T-cell (primary cell): ENCODE measurements around the gene KCNJ11. TPM values are rescaled to one million over a fixed set of nuclear protein-coding genes. Genes with fewer than 3 reads are reported as not detected.

Experiments used
- ATAC-seq, 4 experiments: fragments of 200-7000 bp in 3 of 4; fragments of 150-1000 bp in 1 of 4; cut with Tn5 transposase; replicated peaks in 1 of 4; 1 replicate in 3 of 4; 2 replicates in 1 of 4; pipeline ENCODE4 v1.10.0; 2021; ENCODE audit warnings: moderate library complexity in 3 of 4, mild to moderate bottlenecking in 2 of 4, moderate number of reproducible peaks in 1 of 4
- CTCF ChIA-PET, 2 donors: fragments of 300-600 bp; sonication (Branson Sonifier 250); formaldehyde crosslinking; loops; one replicate each; lab custom pipeline; 2022; ENCODE audit warnings: antibody characterized with exemption in 2 of 2; lab: Charles Lee
- POLR2A ChIA-PET, 2 donors: fragments of 300-600 bp; sonication (Branson Sonifier 250); formaldehyde crosslinking; loops; one replicate each; lab custom pipeline; 2022; ENCODE audit warnings: antibody characterized with exemption in 2 of 2; lab: Charles Lee
- DNase-seq, 35 experiments: peaks; one replicate each; pipeline versions ENCODE4 v3.0.0 to v3.0.0-alpha.2; 2013 to 2023
- H3K27ac ChIP-seq: one replicate; pipeline ENCODE4 v1.5.1; 2013; ENCODE audit warnings: low read length
- H3K27me3 ChIP-seq, 2 experiments: replicated peaks in 1 of 2; 1 replicate in 1 of 2; 2 replicates in 1 of 2; pipeline versions ENCODE4 v1.6.1 to v1.7.0; 2013; ENCODE audit warnings: low read length in 1 of 2, mixed read lengths in 1 of 2; ENCODE audit not compliant: control insufficient read depth in 2 of 2, insufficient read depth in 2 of 2; ENCODE audit errors: extremely low read depth in 1 of 2
- H3K36me3 ChIP-seq, 2 donors: 1 replicate in 1 of 2; 2 replicates in 1 of 2; pipeline versions ENCODE4 v1.6.1 to v1.7.0; 2013; ENCODE audit warnings: low read length in 1 of 2; ENCODE audit not compliant: control insufficient read depth in 2 of 2, insufficient read depth in 1 of 2; ENCODE audit errors: extremely low read depth in 1 of 2
- H3K4me1 ChIP-seq, 2 experiments: 1 replicate in 1 of 2; 2 replicates in 1 of 2; pipeline versions ENCODE4 v1.6.1 to v1.7.0; 2013; ENCODE audit warnings: low read length in 2 of 2, mixed read lengths in 1 of 2; ENCODE audit not compliant: insufficient read depth in 2 of 2, control insufficient read depth in 1 of 2; ENCODE audit errors: extremely low read depth in 1 of 2
- H3K4me3 ChIP-seq, 2 donors: 1 replicate in 1 of 2; 2 replicates in 1 of 2; pipeline versions ENCODE4 v1.5.1 to v1.7.0; 2013; ENCODE audit warnings: mild to moderate bottlenecking in 2 of 2, low read length in 1 of 2, moderate library complexity in 1 of 2; ENCODE audit not compliant: control insufficient read depth in 1 of 2; ENCODE audit errors: extremely low read depth in 1 of 2
- H3K9me3 ChIP-seq: 2 replicates; pipeline ENCODE4 v1.7.0; 2013
- H3K27ac Mint-ChIP-seq, 2 donors: one replicate each; pipeline ENCODE4 v1.8.0; 2020 to 2021; ENCODE audit warnings: mild to moderate bottlenecking in 2 of 2, mixed read lengths in 2 of 2
- H3K27me3 Mint-ChIP-seq, 2 donors: one replicate each; pipeline ENCODE4 v1.8.0; 2021 to 2022; ENCODE audit warnings: mixed read lengths in 2 of 2
- H3K36me3 Mint-ChIP-seq: one replicate; pipeline ENCODE4 v1.8.0; 2021; ENCODE audit warnings: mixed read lengths
- H3K4me1 Mint-ChIP-seq, 3 donors: one replicate each; pipeline ENCODE4 v1.8.0; 2020 to 2022; ENCODE audit warnings: mixed read lengths in 3 of 3, mild to moderate bottlenecking in 1 of 3
- H3K4me3 Mint-ChIP-seq, 3 donors: one replicate each; pipeline ENCODE4 v1.8.0; 2020 to 2022; ENCODE audit warnings: mild to moderate bottlenecking in 3 of 3, mixed read lengths in 3 of 3, moderate library complexity in 3 of 3
- H3K9me3 Mint-ChIP-seq, 3 donors: one replicate each; pipeline ENCODE4 v1.8.0; 2020 to 2022; ENCODE audit warnings: mixed read lengths in 3 of 3
- WGBS: methylation state at CpG from one replicate; pipeline ENCODE4 v1.1.5; 2013; ENCODE audit warnings: missing lambda C conversion rate; ENCODE audit not compliant: insufficient coverage; 5-methylcytosine and 5-hydroxymethylcytosine counted together
- total RNA-seq, 35 experiments: library from RNA in 6 of 35; stranded (reverse) in 6 of 35; fragments of 120-200 nt in 1 of 35; gene quantifications; one replicate each; pipeline versions ENCODE4 v1.2.1 to v1.2.4 and lab custom pipeline; 2013 to 2026

KCNJ11 gene
- total RNA-seq, 5 donors from 2014 or later (not counting 1 experiment from before 2014, with no cell fraction given), result 0.33 to 0.63 (median 0.50) TPM; not detected in 1

- Mint-ChIP-seq H3K4me3 (no peak overlapping the region), H3K9me3 (no peaks in the 10 kb centered on the region), H3K27ac (no peak overlapping the region), H3K4me1 (no peaks in the 10 kb centered on the region), H3K27me3 (no peaks in the 10 kb centered on the region), H3K36me3 (no peaks in the 10 kb centered on the region)
- no peaks in the 10 kb centered on the region for H3K4me1 ChIP-seq
- H3K9me3 ChIP-seq, result no peaks in the 10 kb centered on the region
- peaks cover 0 to 9% of the 10 kb centered on the region in 2 experiments for H3K27me3 ChIP-seq
- ATAC-seq (no peak), DNase-seq (no peak)
- no peak overlapping the region for H3K27ac ChIP-seq
- no peaks in the 10 kb centered on the region for H3K36me3 ChIP-seq
- POLR2A ChIA-PET, result no interaction called here
- WGBS, result 76% methylated on average over 17 of the region's 19 CpGs
- CTCF ChIA-PET, result interaction anchor here in 1 of 2 donors (0.6 kb wide), 1 partner anchor 170 kb away, joined by 4 read pairs; no protein-coding TSS in a partner anchor
- no peak overlapping the region for H3K4me3 ChIP-seq
These were observed 11.8 kb upstream of the KCNJ11 start for GRCh38 chr11:17400048-17400775.

GRCh38 chr11:17399236-17399635, 10.8 kb upstream of the KCNJ11 start:
- no peak for ATAC-seq

GRCh38 chr11:17397311-17398002, 9.0 kb upstream of the KCNJ11 start:
- POLR2A ChIA-PET, result no interaction called here

More at GRCh38 chr11:17399236-17399635, 10.8 kb upstream of the KCNJ11 start:
- H3K27me3 Mint-ChIP-seq, result no peaks in the 10 kb centered on the region
- POLR2A ChIA-PET, result no interaction called here
- no peak overlapping the region for H3K4me3 Mint-ChIP-seq
- no peaks in the 10 kb centered on the region for H3K36me3 Mint-ChIP-seq
- DNase-seq, result no peak
- Histone ChIP-seq H3K4me1 (no peaks in the 10 kb centered on the region), H3K27me3 (peaks cover 0 to 13% of the 10 kb centered on the region in 2 experiments), H3K36me3 (no peaks in the 10 kb centered on the region), H3K27ac (no peak overlapping the region), H3K4me3 (no peak overlapping the region), H3K9me3 (no peaks in the 10 kb centered on the region)
- no peaks in the 10 kb centered on the region for H3K4me1 Mint-ChIP-seq
- CTCF ChIA-PET, result interaction anchor here in 1 of 2 donors (0.7 kb wide), 1 partner anchor 202 kb away, joined by 5 read pairs; no protein-coding TSS in a partner anchor
- no peak overlapping the region for H3K27ac Mint-ChIP-seq
- H3K9me3 Mint-ChIP-seq, result no peaks in the 10 kb centered on the region

GRCh38 chr11:17396598-17397310, 8.3 kb upstream of the KCNJ11 start:
- Mint-ChIP-seq H3K27me3 (no peaks in the 10 kb centered on the region), H3K27ac (no peak overlapping the region), H3K4me3 (no peak overlapping the region), H3K9me3 (no peaks in the 10 kb centered on the region), H3K36me3 (no peaks in the 10 kb centered on the region), H3K4me1 (no peaks in the 10 kb centered on the region)
- ChIA-PET POLR2A (no interaction called here), CTCF (interaction anchor here in 1 of 2 donors (0.7 kb wide), 1 partner anchor 35 kb away, joined by 3 read pairs; no protein-coding TSS in a partner anchor)
- no peak overlapping the region for H3K27ac ChIP-seq
- no peak overlapping the region for H3K4me3 ChIP-seq
- no peak for ATAC-seq
- 84% methylated on average over 16 of the region's 22 CpGs for WGBS
- no peaks in the 10 kb centered on the region for H3K9me3 ChIP-seq
- H3K4me1 ChIP-seq, result no peaks in the 10 kb centered on the region
- DNase-seq, result no peak
- no peaks in the 10 kb centered on the region for H3K36me3 ChIP-seq
- H3K27me3 ChIP-seq, result peaks cover 0 to 18% of the 10 kb centered on the region in 2 experiments

More at GRCh38 chr11:17397311-17398002, 9.0 kb upstream of the KCNJ11 start:
- Mint-ChIP-seq H3K4me1 (no peaks in the 10 kb centered on the region), H3K9me3 (no peaks in the 10 kb centered on the region), H3K36me3 (no peaks in the 10 kb centered on the region), H3K27ac (no peak overlapping the region), H3K4me3 (no peak overlapping the region), H3K27me3 (no peaks in the 10 kb centered on the region)
- Histone ChIP-seq H3K27ac (no peak overlapping the region), H3K9me3 (no peaks in the 10 kb centered on the region), H3K27me3 (peaks cover 0 to 18% of the 10 kb centered on the region in 2 experiments), H3K4me1 (no peaks in the 10 kb centered on the region), H3K4me3 (no peak overlapping the region), H3K36me3 (no peaks in the 10 kb centered on the region)
- ATAC-seq (no peak), DNase-seq (no peak)
- WGBS, result 87% methylated on average over 9 of the region's 14 CpGs
- CTCF ChIA-PET, result interaction anchor here (0.7 to 0.9 kb wide), 2 partner anchors 9 to 34 kb away, joined by 3 read pairs; partner anchors contain the start of gene KCNJ11 (in 1 of the 2)

GRCh38 chr11:17395978-17396377, 7.5 kb upstream of the KCNJ11 start:
- H3K4me3 ChIP-seq, result no peak overlapping the region
- DNase-seq (no peak), ATAC-seq (no peak)
- no peaks in the 10 kb centered on the region for H3K9me3 ChIP-seq
- no peaks in the 10 kb centered on the region for H3K9me3 Mint-ChIP-seq
- POLR2A ChIA-PET, result no interaction called here
- no peaks in the 10 kb centered on the region for H3K36me3 ChIP-seq
- H3K36me3 Mint-ChIP-seq, result no peaks in the 10 kb centered on the region
- CTCF ChIA-PET, result no interaction called here
- WGBS, result 86% methylated on average over 6 of the region's 6 CpGs
- no peaks in the 10 kb centered on the region for H3K27me3 Mint-ChIP-seq
- peaks cover 0 to 18% of the 10 kb centered on the region in 2 experiments for H3K27me3 ChIP-seq
- H3K4me3 Mint-ChIP-seq, result no peak overlapping the region
- no peak overlapping the region for H3K27ac Mint-ChIP-seq
- H3K4me1 Mint-ChIP-seq, result no peaks in the 10 kb centered on the region
- H3K27ac ChIP-seq, result no peak overlapping the region
- H3K4me1 ChIP-seq, result no peaks in the 10 kb centered on the region

DNA sequence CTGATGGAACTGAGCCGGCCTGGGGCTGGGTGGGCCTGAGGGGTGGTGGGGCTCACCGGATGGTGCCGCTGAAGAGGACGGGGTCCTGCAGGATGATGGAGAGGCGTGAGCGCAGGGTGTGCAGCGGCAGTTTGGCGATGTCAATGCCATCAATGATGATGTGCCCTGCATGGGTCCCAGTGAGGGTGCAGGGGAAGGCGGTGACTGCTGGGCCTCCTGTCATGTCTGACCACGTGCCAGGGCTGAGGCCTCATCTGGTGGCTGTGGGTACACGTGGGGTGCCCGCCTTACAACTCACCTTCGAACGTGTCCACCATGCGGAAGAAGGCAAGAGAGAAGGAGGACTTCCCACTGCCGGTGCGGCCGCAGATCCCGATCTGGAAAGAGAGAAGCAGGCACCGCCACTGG, 7.1 kb upstream of the KCNJ11 start:
- 89% methylated on average over 19 of the region's 20 CpGs for WGBS
- Mint-ChIP-seq H3K4me3 (no peak overlapping the region), H3K27ac (no peak overlapping the region), H3K4me1 (no peaks in the 10 kb centered on the region), H3K36me3 (no peaks in the 10 kb centered on the region), H3K9me3 (no peaks in the 10 kb centered on the region), H3K27me3 (no peaks in the 10 kb centered on the region)
- no peak for ATAC-seq
- no peaks in the 10 kb centered on the region for H3K4me1 ChIP-seq
- peaks cover 0 to 18% of the 10 kb centered on the region in 2 experiments for H3K27me3 ChIP-seq
- H3K4me3 ChIP-seq, result no peak overlapping the region
- H3K9me3 ChIP-seq, result no peaks in the 10 kb centered on the region
- CTCF ChIA-PET, result no interaction called here
- H3K27ac ChIP-seq, result no peak overlapping the region
- H3K36me3 ChIP-seq, result no peaks in the 10 kb centered on the region
- POLR2A ChIA-PET, result no interaction called here
- DNase-seq, result no peak
